ENCODE measurements around the gene DCX.

DCX gene

DNA sequence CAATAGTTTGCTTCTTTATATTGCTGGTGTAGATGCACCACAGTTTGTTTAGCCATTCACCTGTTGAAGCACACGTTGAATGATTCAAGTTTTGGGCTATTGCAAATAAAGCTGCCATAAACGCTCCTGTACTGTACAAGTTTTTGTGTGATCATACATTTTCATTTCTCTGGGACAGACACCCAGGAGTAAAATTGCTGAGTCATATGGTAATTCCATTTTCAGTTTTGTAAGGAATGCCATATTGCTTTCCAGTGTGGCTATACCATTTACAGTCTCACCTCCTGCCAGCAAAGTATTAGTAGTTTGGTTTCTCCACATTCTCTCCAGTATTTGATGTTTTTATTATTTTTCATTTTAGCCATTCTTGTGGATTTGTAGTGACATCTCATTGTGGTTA is 109.7 kb downstream of the DCX start:
- DNase-seq, result no peak

DNA sequence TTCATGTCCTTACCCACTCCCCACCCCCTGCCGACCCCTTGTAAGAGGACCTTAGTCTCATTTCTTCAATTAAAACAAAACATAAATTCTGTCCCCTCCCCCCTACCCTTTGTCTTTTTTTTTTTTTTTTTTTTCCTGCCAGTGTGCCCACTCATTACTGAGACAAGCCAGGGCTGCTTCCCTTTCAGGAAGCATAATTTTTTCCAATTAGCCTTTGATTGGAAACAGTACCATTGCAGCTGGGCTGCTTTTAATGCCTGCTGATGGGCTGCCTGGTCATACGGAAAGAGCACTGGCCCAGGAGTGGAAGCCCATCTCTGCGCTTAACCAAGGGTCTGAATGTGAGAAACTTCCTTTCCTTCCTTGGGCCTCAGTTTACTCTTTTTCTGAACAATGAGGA is 123.2 kb downstream of the DCX start:
- DNase-seq, result no peak

DNA sequence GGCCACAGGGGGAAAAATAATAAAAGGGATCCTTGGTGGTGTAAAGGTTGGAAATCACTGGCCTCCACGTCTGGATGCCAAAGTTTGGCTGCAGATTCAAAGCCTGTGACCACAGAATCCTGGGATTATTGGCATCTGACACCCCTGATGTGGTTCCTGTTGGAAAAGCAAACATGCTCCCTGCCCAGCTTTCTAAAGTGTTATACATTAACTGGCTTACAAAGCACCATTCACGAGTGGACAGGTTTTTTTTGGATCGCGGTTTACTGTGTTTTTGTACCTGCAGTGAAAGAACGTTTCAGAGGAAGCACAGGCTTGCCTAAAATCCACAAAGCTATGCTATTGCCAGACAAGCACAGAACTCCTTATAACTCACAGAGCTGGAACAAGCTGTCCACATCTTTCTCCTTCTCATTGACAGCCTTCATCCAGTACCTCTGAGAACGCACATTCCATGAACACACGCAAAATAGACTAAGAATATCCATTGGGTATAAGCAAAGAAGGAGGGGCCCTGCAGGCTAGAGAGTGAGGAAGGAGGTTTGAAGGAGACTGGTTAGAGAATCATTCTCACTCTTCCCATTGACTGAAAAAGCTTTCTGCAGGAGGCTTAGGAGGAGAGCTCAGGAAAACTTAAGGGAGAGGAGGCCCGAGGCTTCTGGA is 127.2 kb downstream of the DCX start:
- DNase-seq, result no peak

DNA sequence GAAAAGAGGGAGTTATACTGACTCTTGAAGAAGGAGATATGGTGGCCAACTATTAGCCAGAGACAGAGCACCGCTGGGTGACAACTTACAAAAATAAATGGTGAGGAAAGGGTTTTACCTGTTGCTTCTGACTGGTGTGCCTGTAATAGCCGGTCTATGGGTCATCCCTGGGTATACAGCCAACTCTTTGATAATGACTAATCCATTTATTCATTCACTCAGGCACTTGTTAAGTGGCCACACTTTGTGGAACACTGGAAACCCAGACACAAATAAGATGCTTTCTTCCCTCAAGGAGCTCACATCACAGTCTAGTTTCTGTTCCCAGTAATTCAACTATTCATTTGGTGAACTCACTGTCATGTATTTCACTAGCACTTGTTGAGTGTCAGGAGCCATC is 128.5 kb downstream of the DCX start:
- DNase-seq, result no peak

DNA sequence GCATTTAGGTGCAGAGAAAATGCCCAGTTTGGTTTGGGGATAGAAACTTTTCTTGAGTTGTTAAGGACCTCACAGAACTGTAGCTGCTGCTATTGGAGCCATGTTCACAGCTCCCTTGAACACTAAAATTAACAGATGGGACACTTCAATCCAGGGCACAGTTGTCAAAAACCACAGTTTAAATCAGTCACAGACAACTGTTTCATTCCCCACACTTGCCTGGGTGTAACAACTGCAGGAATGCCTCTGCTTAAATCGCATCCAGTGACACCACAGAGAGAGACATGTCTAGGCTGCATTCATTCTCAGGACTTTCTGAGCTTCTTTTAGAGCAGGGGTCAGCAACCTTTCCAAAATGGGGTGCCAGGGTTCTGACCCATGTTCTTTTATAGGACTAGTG is 129.0 kb downstream of the DCX start:
- no peak for DNase-seq

DNA sequence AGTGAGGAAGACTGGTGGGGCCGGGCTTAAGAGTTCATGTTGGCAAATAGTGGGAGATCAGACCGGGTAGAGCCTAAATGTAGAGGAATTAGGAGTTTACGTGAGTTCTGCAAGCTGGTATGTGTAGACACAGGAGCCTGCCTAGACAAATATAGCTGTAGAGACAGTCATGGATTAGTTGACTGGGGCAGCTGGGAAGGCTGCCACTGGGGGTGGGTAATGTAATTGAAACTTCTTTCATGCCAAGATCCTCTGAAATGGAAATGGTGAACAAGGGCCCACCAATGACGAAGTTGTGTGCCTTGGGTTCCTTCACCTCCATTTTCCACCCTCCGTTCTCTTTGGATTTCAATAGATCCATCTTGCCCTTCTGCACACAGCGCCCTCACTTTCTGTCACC is 129.9 kb downstream of the DCX start:
- no peak for DNase-seq

DNA sequence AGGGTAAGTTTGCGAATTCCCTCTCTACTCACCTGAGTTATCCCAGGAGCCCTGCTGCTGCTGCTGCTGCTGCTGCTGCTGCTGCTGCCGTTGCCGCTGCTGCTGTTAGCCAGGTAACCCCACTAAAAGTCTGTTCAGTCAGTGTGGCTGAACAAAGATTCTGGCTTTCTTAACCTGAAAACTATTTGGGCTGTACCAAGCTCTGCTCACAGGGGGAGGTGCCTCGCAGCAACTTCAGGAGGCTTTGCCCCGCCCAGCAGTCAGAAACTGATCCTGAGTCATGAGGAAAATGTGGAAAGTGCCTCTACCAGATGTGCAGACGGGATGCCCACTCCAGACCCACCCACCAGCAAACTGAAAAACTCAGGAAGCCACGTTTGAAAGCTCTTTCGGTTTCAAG is 141.7 kb downstream of the DCX start, which contains the start of gene CAPN6:
CAPN6 (minus strand) TSS at position 145 of the 400 bp plus-strand sequence. CDS start 6,547 bp downstream, outside the sequence.
- DNase-seq, result no peak

DNA sequence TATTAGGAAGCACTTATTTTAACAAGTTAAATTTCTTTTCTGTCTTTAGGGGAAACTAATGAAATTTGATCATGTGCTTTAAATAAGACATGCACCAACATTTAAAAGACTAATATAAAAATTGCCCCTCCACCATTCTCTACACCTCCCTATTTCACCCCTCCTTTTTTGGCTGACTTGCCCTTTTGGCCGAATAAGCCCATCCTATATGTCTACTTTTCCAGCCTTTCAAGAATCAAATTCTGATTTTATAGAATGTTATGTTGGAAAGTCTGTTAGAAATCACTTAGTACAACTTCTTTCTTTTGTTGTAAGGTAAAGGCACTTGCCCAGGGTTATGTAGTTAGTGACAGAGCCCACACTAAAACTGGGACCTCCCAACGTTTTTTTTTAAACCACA is 143.5 kb downstream of the DCX start:
- no peak for DNase-seq

DNA sequence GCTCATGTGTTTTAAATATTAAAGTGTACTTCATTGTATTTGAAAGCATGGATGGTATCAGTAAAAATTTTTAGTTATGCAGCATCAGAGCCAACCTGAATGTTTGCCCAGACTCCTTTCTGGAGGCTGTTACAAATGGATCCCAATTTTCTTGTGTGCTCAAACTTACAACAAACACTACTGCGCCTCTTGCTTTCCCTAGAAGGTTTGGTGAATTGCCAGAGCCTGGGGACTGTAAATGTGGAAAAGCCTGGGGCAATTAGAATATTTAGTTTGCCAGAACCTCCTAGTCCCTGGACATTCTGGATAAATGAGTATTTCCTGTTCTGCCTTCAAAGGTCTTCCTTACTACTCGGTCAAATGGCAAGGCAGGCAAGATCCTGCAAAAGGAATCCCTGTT is 146.5 kb downstream of the DCX start:
- no peak for DNase-seq

DNA sequence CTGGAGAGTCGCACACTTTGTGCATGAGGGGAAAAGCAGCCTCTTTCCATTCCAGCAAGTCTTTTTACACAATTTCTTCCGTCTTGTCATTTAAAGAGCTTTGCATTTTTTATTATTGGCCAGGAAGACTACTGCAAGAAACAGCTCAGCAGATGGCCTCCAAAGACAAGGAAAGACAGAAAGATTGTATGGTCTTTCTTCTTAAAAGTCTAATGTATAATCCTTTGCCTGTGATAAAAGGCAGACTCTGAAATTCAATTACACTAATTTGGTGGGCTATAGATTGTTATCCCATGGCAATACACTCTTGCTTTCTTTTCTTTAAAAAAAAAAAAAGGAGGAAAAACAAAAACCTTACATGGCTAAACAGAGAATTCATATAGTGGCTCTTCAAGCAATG is 147.6 kb downstream of the DCX start:
- DNase-seq, result no peak

DNA sequence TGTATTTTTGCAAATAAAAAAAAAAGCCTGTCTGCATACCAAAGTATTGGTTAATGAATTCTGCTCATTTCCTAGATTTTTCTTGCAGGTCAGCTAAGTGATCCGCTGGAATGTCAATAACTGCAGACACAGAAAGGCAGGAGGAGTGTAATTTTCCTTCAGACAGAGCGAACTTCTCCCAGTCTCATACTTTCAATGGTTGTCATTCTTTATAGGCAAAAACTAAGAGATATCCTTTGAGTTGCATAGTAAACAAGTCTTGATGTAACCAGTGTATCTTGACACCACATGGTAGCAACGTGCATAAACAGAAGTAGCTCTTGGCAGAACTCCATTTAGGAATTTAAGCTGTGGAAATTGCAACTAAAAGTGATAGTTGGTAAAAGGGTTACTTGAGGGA is 149.9 kb downstream of the DCX start:
- no peak for DNase-seq

DNA sequence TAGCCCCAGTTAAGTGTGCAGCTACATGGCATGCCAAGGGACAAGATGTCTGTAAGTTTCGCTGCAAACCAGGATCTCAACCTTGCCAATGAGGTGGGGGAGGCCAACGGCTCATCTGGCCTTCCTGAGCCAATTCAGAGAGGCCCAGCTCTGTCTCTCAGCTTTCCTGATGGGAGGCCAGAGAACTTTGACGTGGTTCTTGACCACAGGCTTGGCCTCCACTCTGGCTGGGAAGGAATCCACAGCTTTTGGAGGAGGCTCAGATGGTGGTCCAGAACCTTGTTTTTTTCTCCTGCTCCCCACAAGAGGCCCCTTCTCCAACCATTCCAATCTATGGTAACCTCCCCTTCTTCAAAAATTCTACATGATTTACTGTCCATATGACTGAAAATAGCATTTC is 151.5 kb downstream of the DCX start:
- no peak for DNase-seq

DNA sequence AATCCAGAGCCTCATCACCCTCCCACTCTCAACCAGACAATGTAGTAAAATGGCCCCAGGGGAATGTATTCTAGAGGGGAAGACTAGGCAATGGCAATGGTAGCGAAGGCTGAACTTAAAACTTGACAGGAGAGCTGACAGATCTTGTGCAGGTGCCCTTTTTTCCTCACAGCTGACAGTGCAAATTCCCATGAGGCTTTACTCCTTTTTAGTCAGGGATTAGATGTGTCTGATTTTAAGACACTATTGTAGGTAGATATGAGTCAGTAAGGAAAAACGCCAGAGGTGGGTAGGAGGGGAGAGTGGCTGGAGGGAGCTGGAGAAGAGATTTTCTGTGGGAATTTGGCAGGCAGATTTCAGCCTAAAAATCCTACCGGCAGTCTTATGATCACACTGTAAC is 152.4 kb downstream of the DCX start:
- DNase-seq, result no peak

DNA sequence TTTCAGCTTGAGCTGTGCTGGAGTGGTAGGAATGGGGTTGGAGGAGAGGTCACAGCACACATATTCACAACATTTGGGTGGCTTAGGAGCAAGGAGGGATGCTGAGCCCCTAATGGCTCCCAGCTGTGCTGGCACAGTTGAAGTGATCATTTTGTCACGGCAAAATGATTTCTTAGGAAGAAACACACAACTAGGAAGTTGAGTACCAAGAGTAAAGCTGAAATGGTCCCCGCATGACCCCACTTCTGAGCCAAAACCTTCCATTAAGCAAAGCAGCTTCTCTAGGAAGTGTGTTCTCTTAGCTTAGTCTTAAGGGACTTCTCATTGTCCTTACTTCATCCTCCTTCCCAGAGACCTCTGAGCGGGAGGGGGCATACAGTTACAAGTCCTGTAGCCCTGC is 154.3 kb downstream of the DCX start:
- no peak for DNase-seq

DNA sequence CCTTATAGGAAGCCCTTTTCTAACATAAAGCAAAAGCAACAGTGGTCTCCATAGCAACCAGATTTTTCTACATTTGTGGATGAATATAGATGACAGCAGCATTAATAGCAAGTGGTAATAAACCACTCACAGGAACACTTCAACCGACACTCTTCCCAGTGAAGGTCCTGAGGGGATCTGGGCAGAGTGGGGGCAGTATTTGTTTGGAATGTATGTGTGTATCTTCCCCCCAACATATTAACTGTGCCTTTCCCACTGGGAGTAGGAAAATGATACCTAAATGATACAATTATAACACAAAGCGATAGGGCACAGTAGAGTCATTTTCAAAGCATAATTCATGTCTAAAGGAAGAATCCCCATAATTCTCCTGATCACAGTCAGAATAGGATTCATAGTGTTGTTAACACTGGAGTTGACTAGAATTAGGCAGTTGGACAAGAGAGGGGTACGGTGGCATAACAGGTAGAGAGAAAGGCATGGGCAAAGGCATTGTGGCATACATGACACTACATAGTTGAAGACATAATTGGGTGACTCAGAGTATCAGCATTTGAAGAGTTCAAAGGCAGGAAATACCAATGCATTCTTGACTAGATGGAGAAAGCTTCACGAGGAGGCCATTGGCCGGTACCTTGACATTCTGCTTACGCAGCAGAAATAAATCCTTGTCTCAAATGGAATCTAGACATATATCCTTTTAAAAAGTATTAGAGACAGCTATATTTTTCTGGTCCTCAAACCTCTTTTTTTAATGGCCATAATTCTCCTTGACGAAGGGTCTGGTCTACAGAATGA is 156.9 kb downstream of the DCX start:
- no peak for DNase-seq

DNA sequence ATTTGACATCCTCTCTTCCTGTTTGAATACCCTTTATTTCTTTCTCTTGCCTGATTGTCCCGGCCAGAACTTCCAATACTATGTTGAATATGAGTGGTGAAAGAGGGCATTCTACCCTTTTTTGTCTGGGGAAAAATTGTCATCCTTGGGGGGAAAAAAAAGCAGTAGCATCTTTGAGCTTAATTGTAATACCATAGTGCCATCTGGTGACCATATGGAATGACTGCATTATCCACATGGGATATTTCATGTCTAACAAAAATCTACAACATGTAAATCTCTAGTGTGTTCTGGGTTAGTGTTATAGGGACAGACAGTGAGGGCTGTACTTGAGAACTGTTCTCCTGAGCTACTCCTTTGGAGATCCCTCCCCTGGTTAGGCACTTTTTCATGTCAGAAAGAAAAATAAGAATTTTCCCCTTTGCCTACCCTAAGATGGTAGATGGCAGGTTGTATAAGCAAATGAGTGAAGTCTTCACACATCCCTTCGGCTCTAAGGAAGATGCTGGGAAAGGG is 167.7 kb downstream of the DCX start:
- DNase-seq, result no peak

All from cortex of kidney (tissue), 1 donor.